GM23338 (cell line): ENCODE measurements around the gene SETBP1. TPM values are rescaled to one million over a fixed set of nuclear protein-coding genes. Genes with fewer than 3 reads are reported as not detected.

ENCODE experiments used
- ATAC-seq: fragments of 200-7000 bp; cut with Tn5 transposase; 3 replicates; pipeline ENCODE4 v1.9.1; 2020
- DNase-seq: peaks from one replicate; pipeline ENCODE4 v3.0.0-alpha.2; 2015; ENCODE audit warnings: low spot score
- H2AFZ ChIP-seq: fragments of 200-600 bp; sonication (generic); 2 replicates; pipeline ENCODE4 v1.8.0; 2016; ENCODE audit warnings: antibody characterized with exemption, mild to moderate bottlenecking, moderate library complexity
- H3F3A ChIP-seq: fragments of 200-600 bp; sonication (generic); replicated peaks from 2 replicates; pipeline ENCODE4 v1.8.0; 2017; ENCODE audit warnings: antibody characterized with exemption, mixed run types, low read depth
- H3K27ac ChIP-seq: fragments of 200-600 bp; sonication (generic); 2 replicates; pipeline ENCODE4 v1.6.1; 2016; ENCODE audit warnings: low read depth
- H3K27me3 ChIP-seq: fragments of 200-600 bp; sonication (generic); 2 replicates; pipeline ENCODE4 v1.8.0; 2016; ENCODE audit warnings: mild to moderate bottlenecking, mixed run types, moderate library complexity; ENCODE audit not compliant: insufficient read depth
- H3K36me3 ChIP-seq: fragments of 200-600 bp; sonication (generic); 2 replicates; pipeline ENCODE4 v1.8.0; 2016; ENCODE audit warnings: mild to moderate bottlenecking; ENCODE audit not compliant: insufficient read depth
- H3K4me1 ChIP-seq: fragments of 200-600 bp; sonication (generic); 2 replicates; pipeline ENCODE4 v1.8.0; 2016; ENCODE audit warnings: mild to moderate bottlenecking, moderate library complexity; ENCODE audit not compliant: insufficient read depth
- H3K4me2 ChIP-seq: fragments of 200-600 bp; sonication (generic); 2 replicates; pipeline ENCODE4 v1.7.1; 2017; ENCODE audit warnings: mixed run types
- H3K4me3 ChIP-seq: fragments of 200-600 bp; sonication (generic); 2 replicates; pipeline ENCODE4 v1.6.1; 2016; ENCODE audit warnings: mixed run types
- H3K79me2 ChIP-seq: fragments of 200-600 bp; sonication (generic); replicated peaks from 2 replicates; pipeline ENCODE4 v1.8.0; 2017; ENCODE audit warnings: mild to moderate bottlenecking; ENCODE audit not compliant: insufficient read depth
- H3K9me2 ChIP-seq: fragments of 200-600 bp; sonication (generic); 2 replicates; pipeline ENCODE4 v1.8.0; 2017; ENCODE audit not compliant: insufficient read depth
- H4K20me1 ChIP-seq: fragments of 200-600 bp; sonication (generic); replicated peaks from 2 replicates; pipeline ENCODE4 v1.8.0; 2017; ENCODE audit warnings: mild to moderate bottlenecking; ENCODE audit not compliant: insufficient read depth
- H3K27ac Mint-ChIP-seq: 2 replicates; pipeline ENCODE4 v1.8.0; 2020; ENCODE audit warnings: inconsistent platforms, mild to moderate bottlenecking, moderate library complexity, mixed read lengths
- H3K27me3 Mint-ChIP-seq: 3 replicates; pipeline ENCODE4 v1.8.0; 2022; ENCODE audit warnings: low read depth, mild to moderate bottlenecking, moderate library complexity, mixed read lengths, inconsistent platforms; ENCODE audit not compliant: insufficient read depth, poor library complexity
- H3K36me3 Mint-ChIP-seq: 3 replicates; pipeline ENCODE4 v1.8.0; 2021; ENCODE audit warnings: low read depth, mild to moderate bottlenecking, inconsistent platforms, moderate library complexity, mixed read lengths
- H3K4me1 Mint-ChIP-seq: 3 replicates; pipeline ENCODE4 v1.8.0; 2020; ENCODE audit warnings: mild to moderate bottlenecking, inconsistent platforms, mixed read lengths
- H3K4me3 Mint-ChIP-seq: 3 replicates; pipeline ENCODE4 v1.8.0; 2021; ENCODE audit warnings: moderate library complexity, mild to moderate bottlenecking, inconsistent platforms, mixed read lengths
- H3K9me3 Mint-ChIP-seq: 3 replicates; pipeline ENCODE4 v1.8.0; 2020; ENCODE audit warnings: moderate library complexity, mild to moderate bottlenecking, inconsistent platforms, mixed read lengths
- EZH2 ChIP-seq: fragments of 200-600 bp; sonication (generic); IDR thresholded peaks from one replicate; pipeline ENCODE4 v1.8.0; 2017; ENCODE audit warnings: antibody characterized with exemption, mild to moderate bottlenecking, low read depth; ENCODE audit not compliant: unreplicated experiment
- POLR2AphosphoS5 ChIP-seq: IDR thresholded peaks from 2 replicates; pipeline ENCODE4 v1.6.1; 2016; ENCODE audit warnings: antibody characterized with exemption, low read depth
- REST ChIP-seq: IDR thresholded peaks from one replicate; pipeline ENCODE4 v1.6.1; 2018; ENCODE audit warnings: antibody characterized with exemption; ENCODE audit not compliant: unreplicated experiment
- STAT1 ChIP-seq: IDR thresholded peaks from one replicate; pipeline ENCODE4 v1.6.1; 2016; ENCODE audit warnings: antibody characterized with exemption; ENCODE audit not compliant: unreplicated experiment
- ZNF114 ChIP-seq: fragments of 250-450 bp; sonication (Bioruptor Pico); IDR thresholded peaks from 2 replicates; pipeline ENCODE4 v1.5.0; 2020; ENCODE audit warnings: mild to moderate bottlenecking, moderate library complexity
- ZNF331 ChIP-seq: fragments of 250-450 bp; sonication (Bioruptor Pico); IDR thresholded peaks from 2 replicates; pipeline ENCODE4 v1.5.0; 2020; ENCODE audit warnings: low read depth, mild to moderate bottlenecking, moderate library complexity
- ZNF462 ChIP-seq: fragments of 250-450 bp; sonication (Bioruptor Pico); IDR thresholded peaks from 2 replicates; pipeline ENCODE4 v1.5.0; 2020; ENCODE audit warnings: mild to moderate bottlenecking, moderate library complexity
- polyA plus RNA-seq: library from polyadenylated mRNA; unstranded; fragments of >200 nt; fragmentation: Nextera tagmentation; extraction: Ambion mirVana; gene quantifications from 2 replicates; pipeline ENCODE4 v1.2.1, GENCODE V29; 2016
- total RNA-seq: library from RNA; depleted of rRNA; stranded (reverse); fragments of >200 nt; shearing (Covaris generic); gene quantifications from 2 replicates; pipeline ENCODE4 v1.2.3, GENCODE V29; 2014

The SETBP1 gene
- total and polyA plus RNA-seq, 2 experiments from 2014 or later = 1.6 to 5.5 TPM

DNA sequence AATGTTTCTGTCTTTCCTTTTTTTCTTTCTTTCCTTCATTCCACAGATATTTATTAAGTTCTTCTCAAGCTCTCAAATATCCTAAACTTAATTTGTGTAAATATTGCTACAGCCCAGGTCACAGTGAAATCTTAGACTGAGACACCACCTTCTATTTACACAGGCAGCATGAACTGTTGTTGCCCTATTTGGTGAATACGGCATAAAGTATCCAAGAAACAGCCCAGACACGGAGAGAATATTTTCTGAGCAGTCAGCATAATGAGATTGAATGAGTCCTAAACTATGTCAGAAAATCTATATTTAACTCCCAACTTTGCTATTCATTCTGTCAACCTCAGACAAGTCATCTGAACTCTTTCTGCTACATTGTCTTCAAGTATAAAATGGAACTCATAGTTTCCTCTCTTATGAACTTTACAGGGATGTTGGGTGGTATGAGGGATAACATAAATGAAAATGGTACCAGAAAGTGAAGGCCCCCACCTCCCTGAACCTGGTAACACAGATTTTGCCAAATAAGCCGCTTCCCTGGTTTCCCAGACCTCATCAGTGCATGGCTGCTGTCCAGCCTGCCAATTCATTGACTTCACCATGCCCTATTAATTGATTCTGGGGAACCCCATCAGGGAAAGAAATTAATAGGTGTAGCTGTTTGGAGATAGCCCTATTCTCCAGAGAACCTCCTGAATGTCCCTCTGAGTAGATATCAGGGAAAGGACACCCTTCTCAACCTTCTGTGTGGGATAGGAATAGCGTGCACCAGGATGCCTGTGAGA, 235.9 kb downstream of the SETBP1 start (continued):
- TF ChIP-seq ZNF331 (CRISPR knock-in tag) = no peak
- no peak for TF ChIP-seq ZNF114

- peaks cover 4% of the 10 kb centered on the region; the same call in 2 of the 3 replicates for H3K4me1 Mint-ChIP-seq
- TF ChIP-seq REST (no peak), ZNF462 (CRISPR knock-in tag) (no peak), STAT1 (no peak), POLR2AphosphoS5 (no peak), EZH2 (no peak), ZNF114 (no peak)
- H3K79me2 ChIP-seq = no peaks in the 10 kb centered on the region
- no peak for ATAC-seq
- H3F3A ChIP-seq = no peaks in the 10 kb centered on the region
- H3K9me2 ChIP-seq = peaks cover 12% of the 10 kb centered on the region; the same call in 1 of the 2 replicates
- H3K27ac ChIP-seq = no peak overlapping the region
- no peaks in the 10 kb centered on the region for H3K9me3 Mint-ChIP-seq
- H3K27ac Mint-ChIP-seq = no peak overlapping the region
- H4K20me1 ChIP-seq = no peaks in the 10 kb centered on the region
- no peaks in the 10 kb centered on the region for H3K36me3 ChIP-seq
- no peak overlapping the region for H3K4me3 Mint-ChIP-seq
- no peak overlapping the region for H2AFZ ChIP-seq
- no peaks in the 10 kb centered on the region for H3K27me3 ChIP-seq
- H3K4me2 ChIP-seq = no peak overlapping the region
- no peak for DNase-seq
- no peaks in the 10 kb centered on the region for H3K36me3 Mint-ChIP-seq
- H3K27me3 Mint-ChIP-seq = peaks cover 1% of the 10 kb centered on the region
- H3K4me3 ChIP-seq = no peak overlapping the region
- 0 out of 2 replicates have a peak, but pooled peaks cover 3% of the 10 kb centered on the region for H3K4me1 ChIP-seq
These were observed 236.8 kb downstream of the SETBP1 start for GRCh38 chr18:44917216-44918141.
